ENCODE measurements around the gene SLC35E1.
A peak's percentile ranks its signal among the peaks of the same experiment; 100 is the strongest.

SLC35E1 gene

GRCh38 chr19:16611121-16611520, 38.9 kb upstream of the SLC35E1 start:
- Histone ChIP-seq H3K36me3 (ENCODE audit: control insufficient read depth in 2 of 2, insufficient read depth in 2 of 2, low read length in 2 of 2) (no peaks in the 10 kb centered on the region), H3K4me3 (ENCODE audit: low read length in 2 of 2) (no peak overlapping the region), H3K27ac (ENCODE audit: low read length) (no peak overlapping the region), H3K9ac (ENCODE audit: low read length in 2 of 2) (no peak overlapping the region), H3K27me3 (ENCODE audit: control insufficient read depth in 1 of 2, insufficient read depth in 2 of 2, low read length in 2 of 2) (no peaks in the 10 kb centered on the region), H3K4me1 (ENCODE audit: control insufficient read depth, insufficient read depth, low read length) (peaks cover 12% of the 10 kb centered on the region), H3K9me3 (ENCODE audit: control insufficient read depth in 2 of 2, low read length in 2 of 2) (no peaks in the 10 kb centered on the region)

DNA sequence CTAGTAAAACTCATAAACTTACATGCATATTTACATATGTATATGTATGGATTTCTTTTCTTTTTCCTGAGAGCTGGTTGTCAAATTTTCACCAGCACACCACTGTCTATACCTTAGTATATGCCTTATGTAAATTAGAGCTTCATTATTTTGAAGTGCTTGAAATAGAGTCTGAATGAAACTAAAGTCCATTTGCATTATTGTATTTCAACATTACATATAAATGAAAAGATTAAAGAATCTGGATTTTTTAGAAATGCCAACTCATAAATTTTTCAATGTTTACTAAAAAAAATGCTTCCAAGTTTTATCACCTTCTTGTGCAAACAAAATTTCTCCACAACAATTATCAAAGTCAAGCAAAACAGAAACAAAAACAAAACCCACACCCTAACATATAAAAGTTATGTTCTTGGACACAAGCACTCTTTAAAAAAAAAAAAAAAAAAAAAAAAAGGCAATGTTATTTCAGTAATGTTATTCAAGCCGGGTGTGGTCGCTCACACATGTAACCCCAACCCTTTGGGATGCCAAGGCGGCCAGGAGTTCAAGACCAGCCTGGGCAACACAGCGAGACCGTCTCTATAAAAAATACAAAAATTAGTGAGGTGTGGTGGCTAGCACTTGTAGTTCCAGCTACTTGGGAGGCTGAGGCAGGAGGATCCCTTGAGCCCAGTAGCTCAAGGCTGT, 37.4 kb upstream of the SLC35E1 start:
- peaks cover 22% of the 10 kb centered on the region for H3K4me1 ChIP-seq (ENCODE audit: control insufficient read depth, insufficient read depth, low read length)
- no peak overlapping the region for H3K27ac ChIP-seq (ENCODE audit: low read length)
- H3K27me3 ChIP-seq (ENCODE audit: control insufficient read depth in 1 of 2, insufficient read depth in 2 of 2, low read length in 2 of 2), result no peaks in the 10 kb centered on the region
- no peaks in the 10 kb centered on the region for H3K9me3 ChIP-seq (ENCODE audit: control insufficient read depth in 2 of 2, low read length in 2 of 2)
- no peak overlapping the region for H3K4me3 ChIP-seq (ENCODE audit: low read length in 2 of 2)
- H3K36me3 ChIP-seq (ENCODE audit: control insufficient read depth in 2 of 2, insufficient read depth in 2 of 2, low read length in 2 of 2), result no peaks in the 10 kb centered on the region
- no peak overlapping the region for H3K9ac ChIP-seq (ENCODE audit: low read length in 2 of 2)

GRCh38 chr19:16608290-16608739, 36.1 kb upstream of the SLC35E1 start:
- no peak overlapping the region for H3K27ac ChIP-seq (ENCODE audit: low read length)
- H3K9me3 ChIP-seq (ENCODE audit: control insufficient read depth in 2 of 2, low read length in 2 of 2), result no peaks in the 10 kb centered on the region
- no peak overlapping the region for H3K4me3 ChIP-seq (ENCODE audit: low read length in 2 of 2)
- peaks cover 22% of the 10 kb centered on the region for H3K4me1 ChIP-seq (ENCODE audit: control insufficient read depth, insufficient read depth, low read length)
- H3K27me3 ChIP-seq (ENCODE audit: control insufficient read depth in 1 of 2, insufficient read depth in 2 of 2, low read length in 2 of 2), result no peaks in the 10 kb centered on the region
- H3K9ac ChIP-seq (ENCODE audit: low read length in 2 of 2), result no peak overlapping the region
- no peaks in the 10 kb centered on the region for H3K36me3 ChIP-seq (ENCODE audit: control insufficient read depth in 2 of 2, insufficient read depth in 2 of 2, low read length in 2 of 2)

DNA sequence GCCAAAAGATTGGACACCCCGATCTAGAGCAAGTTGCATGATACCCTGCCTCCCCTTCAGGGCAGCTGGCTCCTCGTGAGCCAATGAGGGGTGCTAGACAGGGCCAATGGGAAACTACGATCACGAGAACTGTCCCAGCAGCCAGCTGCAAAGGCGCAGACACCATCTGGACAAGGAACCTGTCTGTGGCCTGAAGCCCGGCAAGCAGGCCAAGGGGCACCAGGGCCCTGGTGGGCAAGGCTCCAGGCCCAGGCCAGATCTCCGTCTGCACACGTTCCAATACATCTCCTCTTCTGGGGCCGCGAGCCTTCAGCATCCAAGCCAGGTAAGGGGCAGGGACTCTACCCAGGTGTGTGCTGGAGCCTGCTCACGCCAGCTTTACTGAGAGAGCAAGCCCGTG, 35.6 kb upstream of the SLC35E1 start:
- H3K27me3 ChIP-seq (ENCODE audit: control insufficient read depth in 1 of 2, insufficient read depth in 2 of 2, low read length in 2 of 2), result no peaks in the 10 kb centered on the region
- H3K4me1 ChIP-seq (ENCODE audit: control insufficient read depth, insufficient read depth, low read length), result peaks cover 22% of the 10 kb centered on the region
- H3K9me3 ChIP-seq (ENCODE audit: control insufficient read depth in 2 of 2, low read length in 2 of 2), result no peaks in the 10 kb centered on the region
- no peak overlapping the region for H3K9ac ChIP-seq (ENCODE audit: low read length in 2 of 2)
- H3K36me3 ChIP-seq (ENCODE audit: control insufficient read depth in 2 of 2, insufficient read depth in 2 of 2, low read length in 2 of 2), result no peaks in the 10 kb centered on the region
- H3K27ac ChIP-seq (ENCODE audit: low read length), result no peak overlapping the region
- no peak overlapping the region for H3K4me3 ChIP-seq (ENCODE audit: low read length in 2 of 2)

DNA sequence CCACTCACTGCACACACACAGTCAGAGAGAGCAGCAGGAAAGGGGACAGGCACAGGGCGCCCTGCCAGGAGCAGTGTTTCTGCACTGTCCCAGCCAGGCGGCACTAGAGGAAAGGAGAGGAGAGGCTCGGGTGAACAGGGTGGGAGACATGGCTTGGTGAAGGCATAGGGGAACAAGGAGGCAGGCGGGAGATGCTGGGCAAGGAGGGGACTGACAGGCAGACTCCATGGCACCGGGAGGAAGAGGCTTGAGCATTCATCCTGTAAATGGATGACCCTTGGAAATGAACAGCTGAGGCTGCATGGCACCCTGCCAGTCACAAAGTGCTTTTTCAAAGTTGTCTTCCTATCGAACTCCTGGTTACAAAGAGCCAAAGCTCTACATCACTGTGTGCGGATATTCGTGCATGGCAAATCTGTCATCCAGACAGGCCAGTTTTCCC, 33.4 kb upstream of the SLC35E1 start:
- Histone ChIP-seq H3K9me3 (ENCODE audit: control insufficient read depth in 2 of 2, low read length in 2 of 2) (no peaks in the 10 kb centered on the region), H3K4me3 (ENCODE audit: low read length in 2 of 2) (peak overlapping the region in 1 of 2 donors; percentile 22), H3K36me3 (ENCODE audit: control insufficient read depth in 2 of 2, insufficient read depth in 2 of 2, low read length in 2 of 2) (no peaks in the 10 kb centered on the region), H3K4me1 (ENCODE audit: control insufficient read depth, insufficient read depth, low read length) (peaks cover 16% of the 10 kb centered on the region), H3K27ac (ENCODE audit: low read length) (no peak overlapping the region), H3K27me3 (ENCODE audit: control insufficient read depth in 1 of 2, insufficient read depth in 2 of 2, low read length in 2 of 2) (no peaks in the 10 kb centered on the region), H3K9ac (ENCODE audit: low read length in 2 of 2) (no peak overlapping the region)

- no peak overlapping the region for H3K9ac ChIP-seq (ENCODE audit: low read length in 2 of 2)
- no peaks in the 10 kb centered on the region for H3K9me3 ChIP-seq (ENCODE audit: control insufficient read depth in 2 of 2, low read length in 2 of 2)
- H3K4me1 ChIP-seq (ENCODE audit: control insufficient read depth, insufficient read depth, low read length), result peaks cover 16% of the 10 kb centered on the region
- H3K36me3 ChIP-seq (ENCODE audit: control insufficient read depth in 2 of 2, insufficient read depth in 2 of 2, low read length in 2 of 2), result no peaks in the 10 kb centered on the region
- H3K27me3 ChIP-seq (ENCODE audit: control insufficient read depth in 1 of 2, insufficient read depth in 2 of 2, low read length in 2 of 2), result no peaks in the 10 kb centered on the region
- H3K27ac ChIP-seq (ENCODE audit: low read length), result no peak overlapping the region
- peak overlapping the region in 1 of 2 donors; percentile 22 for H3K4me3 ChIP-seq (ENCODE audit: low read length in 2 of 2)
Observed at GRCh38 chr19:16605115-16605514, 32.9 kb upstream of the SLC35E1 start.

GRCh38 chr19:16604615-16605014, 32.4 kb upstream of the SLC35E1 start:
- Histone ChIP-seq H3K27ac (ENCODE audit: low read length) (no peak overlapping the region), H3K4me1 (ENCODE audit: control insufficient read depth, insufficient read depth, low read length) (peaks cover 16% of the 10 kb centered on the region)

GRCh38 chr19:16603090-16603489, 30.9 kb upstream of the SLC35E1 start:
- Histone ChIP-seq H3K9me3 (ENCODE audit: control insufficient read depth in 2 of 2, low read length in 2 of 2) (no peaks in the 10 kb centered on the region), H3K4me1 (ENCODE audit: control insufficient read depth, insufficient read depth, low read length) (peaks cover 25% of the 10 kb centered on the region), H3K27me3 (ENCODE audit: control insufficient read depth in 1 of 2, insufficient read depth in 2 of 2, low read length in 2 of 2) (no peaks in the 10 kb centered on the region), H3K4me3 (ENCODE audit: low read length in 2 of 2) (no peak overlapping the region), H3K36me3 (ENCODE audit: control insufficient read depth in 2 of 2, insufficient read depth in 2 of 2, low read length in 2 of 2) (no peaks in the 10 kb centered on the region), H3K9ac (ENCODE audit: low read length in 2 of 2) (no peak overlapping the region), H3K27ac (ENCODE audit: low read length) (no peak overlapping the region)

More at GRCh38 chr19:16604615-16605014, 32.4 kb upstream of the SLC35E1 start:
- H3K9me3 ChIP-seq (ENCODE audit: control insufficient read depth in 2 of 2, low read length in 2 of 2), result no peaks in the 10 kb centered on the region
- no peak overlapping the region for H3K4me3 ChIP-seq (ENCODE audit: low read length in 2 of 2)
- H3K9ac ChIP-seq (ENCODE audit: low read length in 2 of 2), result no peak overlapping the region
- no peaks in the 10 kb centered on the region for H3K27me3 ChIP-seq (ENCODE audit: control insufficient read depth in 1 of 2, insufficient read depth in 2 of 2, low read length in 2 of 2)
- no peaks in the 10 kb centered on the region for H3K36me3 ChIP-seq (ENCODE audit: control insufficient read depth in 2 of 2, insufficient read depth in 2 of 2, low read length in 2 of 2)

- no peaks in the 10 kb centered on the region for H3K9me3 ChIP-seq (ENCODE audit: control insufficient read depth in 2 of 2, low read length in 2 of 2)
- no peak overlapping the region for H3K9ac ChIP-seq (ENCODE audit: low read length in 2 of 2)
- H3K27me3 ChIP-seq (ENCODE audit: control insufficient read depth in 1 of 2, insufficient read depth in 2 of 2, low read length in 2 of 2), result no peaks in the 10 kb centered on the region
- H3K4me1 ChIP-seq (ENCODE audit: control insufficient read depth, insufficient read depth, low read length), result peaks cover 28% of the 10 kb centered on the region
- H3K36me3 ChIP-seq (ENCODE audit: control insufficient read depth in 2 of 2, insufficient read depth in 2 of 2, low read length in 2 of 2), result peaks cover 0 to 2% of the 10 kb centered on the region in 2 donors
- H3K4me3 ChIP-seq (ENCODE audit: low read length in 2 of 2), result no peak overlapping the region
- no peak overlapping the region for H3K27ac ChIP-seq (ENCODE audit: low read length)
Observed at GRCh38 chr19:16601378-16602052, 29.3 kb upstream of the SLC35E1 start.

DNA sequence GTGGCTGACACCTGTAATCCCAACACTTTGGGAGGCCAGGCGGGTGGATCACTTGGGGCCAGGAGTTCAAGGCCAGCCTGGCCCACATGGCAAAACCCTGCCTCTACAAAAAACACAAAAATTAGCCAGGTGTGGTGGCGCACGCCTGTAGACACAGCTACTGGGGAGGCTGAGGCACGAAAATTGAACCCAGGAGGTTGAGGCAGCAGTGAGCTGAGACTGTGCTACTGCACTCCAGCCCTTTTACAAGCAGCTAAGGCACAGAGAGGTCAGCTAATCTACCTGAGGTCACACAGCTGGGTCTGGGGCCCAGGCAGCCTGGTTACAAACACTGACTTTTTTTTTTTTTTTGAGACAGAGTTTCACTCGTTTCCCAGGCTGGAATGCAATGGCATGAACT, 28.6 kb upstream of the SLC35E1 start:
- Histone ChIP-seq H3K4me3 (ENCODE audit: low read length in 2 of 2) (no peak overlapping the region), H3K27ac (ENCODE audit: low read length) (no peak overlapping the region), H3K9me3 (ENCODE audit: control insufficient read depth in 2 of 2, low read length in 2 of 2) (no peaks in the 10 kb centered on the region), H3K4me1 (ENCODE audit: control insufficient read depth, insufficient read depth, low read length) (peaks cover 25% of the 10 kb centered on the region), H3K27me3 (ENCODE audit: control insufficient read depth in 1 of 2, insufficient read depth in 2 of 2, low read length in 2 of 2) (no peaks in the 10 kb centered on the region), H3K9ac (ENCODE audit: low read length in 2 of 2) (no peak overlapping the region), H3K36me3 (ENCODE audit: control insufficient read depth in 2 of 2, insufficient read depth in 2 of 2, low read length in 2 of 2) (peaks cover 0 to 2% of the 10 kb centered on the region in 2 donors)
